Femur (tissue), 1 donor: Measurements from ENCODE around the gene PIANP.

Experiments used
- DNase-seq: peaks from one replicate; pipeline ENCODE4 v3.0.0-alpha.2; 2017

The PIANP gene

GRCh38 chr12:6664902-6665301 is 35.7 kb downstream of the PIANP start:
- no peak for DNase-seq

GRCh38 chr12:6662906-6663742 is 37.5 kb downstream of the PIANP start, which contains the start of gene ING4:
ING4 (minus strand) TSS chr12:6663119; CDS start chr12:6663101, 18 bp downstream.
- DNase-seq: peak; percentile 99

GRCh38 chr12:6662602-6662905 is 38.1 kb downstream of the PIANP start:
- no peak for DNase-seq

GRCh38 chr12:6653987-6654386 is 46.6 kb downstream of the PIANP start:
- no peak for DNase-seq

- no peak for DNase-seq
Measured at GRCh38 chr12:6653342-6653741, 47.3 kb downstream of the PIANP start.

- no peak for DNase-seq
Measured at GRCh38 chr12:6652391-6652790, 48.2 kb downstream of the PIANP start.

- no peak for DNase-seq
Measured at GRCh38 chr12:6650832-6651231, 49.8 kb downstream of the PIANP start.

- DNase-seq: peak; percentile 76
Measured at GRCh38 chr12:6647083-6647604, 53.5 kb downstream of the PIANP start, which contains the start of gene ACRBP. ACRBP (minus strand) TSS chr12:6647432; CDS start chr12:6647366, 66 bp downstream.

GRCh38 chr12:6646276-6647082 is 54.1 kb downstream of the PIANP start:
- DNase-seq: no peak

GRCh38 chr12:6644903-6645302 is 55.7 kb downstream of the PIANP start:
- DNase-seq: peak; percentile 61

GRCh38 chr12:6644257-6644596 is 56.4 kb downstream of the PIANP start:
- no peak for DNase-seq
